Mucosa of descending colon (tissue), 3 donors: ENCODE results near the gene TOMM5. TPM values are rescaled to one million over a fixed set of nuclear protein-coding genes. Genes with fewer than 3 reads are reported as not detected.
A peak's percentile ranks its signal among the peaks of the same experiment; 100 is the strongest.

Source experiments
- ATAC-seq: fragments of 200-7000 bp; cut with Tn5 transposase; one replicate; pipeline ENCODE4 v1.9.1; 2020; ENCODE audit warnings: mild to moderate bottlenecking, moderate library complexity
- DNase-seq, 3 donors: peaks; one replicate each; pipeline ENCODE4 v3.0.0-alpha.2; 2020
- H3K36me3 ChIP-seq: fragments of 200-600 bp; one replicate; pipeline ENCODE4 v1.8.0; 2021; ENCODE audit warnings: low read depth, mild to moderate bottlenecking
- H3K4me1 ChIP-seq: fragments of 200-600 bp; one replicate; pipeline ENCODE4 v1.8.0; 2021; ENCODE audit warnings: low read depth, mild to moderate bottlenecking
- H3K4me3 ChIP-seq: fragments of 200-600 bp; one replicate; pipeline ENCODE4 v1.8.0; 2021; ENCODE audit warnings: mild to moderate bottlenecking
- H3K9me3 ChIP-seq: fragments of 200-600 bp; one replicate; pipeline ENCODE4 v1.8.0; 2021; ENCODE audit warnings: mild to moderate bottlenecking
- intact Hi-C, 2 donors: fragments of 100-400 bp; cut with DNase I in 1 of 2; cut with micrococcal nuclease in 1 of 2; formaldehyde crosslinking; loops; one replicate each; pipeline versions ENCODE4 v1.11.0 to v1.11.1; 2022; cut with DNase I, micrococcal nuclease
- total RNA-seq, 3 donors: library from RNA; stranded (reverse); fragmentation: NEBNext Ultra II Directional in 2 of 3; extraction: Animal tissue kit (Norgen Biotek cat#: 25700) in 2 of 3; gene quantifications; one replicate each; pipeline versions ENCODE4 v1.2.1 to v1.2.4, GENCODE V29; 2021 to 2023
- TF ChIP-seq, protein P1 (sequence below): fragments of 200-600 bp; IDR thresholded peaks from one replicate; pipeline ENCODE4 v1.8.0; 2022; ENCODE audit warnings: antibody characterized with exemption, mild to moderate bottlenecking
- donor health status: DM: no; HTN: no; CAD: no; lungs with moderate emphysema.
- donor health status: DM: no; HTN: no; CAD: no.
- donor health status: DM: no; HTN: yes; CAD: no.

Gene TOMM5
- total RNA-seq, 3 donors from 2014 or later, result 45.6 to 72.9 (median 68.1) TPM

DNA sequence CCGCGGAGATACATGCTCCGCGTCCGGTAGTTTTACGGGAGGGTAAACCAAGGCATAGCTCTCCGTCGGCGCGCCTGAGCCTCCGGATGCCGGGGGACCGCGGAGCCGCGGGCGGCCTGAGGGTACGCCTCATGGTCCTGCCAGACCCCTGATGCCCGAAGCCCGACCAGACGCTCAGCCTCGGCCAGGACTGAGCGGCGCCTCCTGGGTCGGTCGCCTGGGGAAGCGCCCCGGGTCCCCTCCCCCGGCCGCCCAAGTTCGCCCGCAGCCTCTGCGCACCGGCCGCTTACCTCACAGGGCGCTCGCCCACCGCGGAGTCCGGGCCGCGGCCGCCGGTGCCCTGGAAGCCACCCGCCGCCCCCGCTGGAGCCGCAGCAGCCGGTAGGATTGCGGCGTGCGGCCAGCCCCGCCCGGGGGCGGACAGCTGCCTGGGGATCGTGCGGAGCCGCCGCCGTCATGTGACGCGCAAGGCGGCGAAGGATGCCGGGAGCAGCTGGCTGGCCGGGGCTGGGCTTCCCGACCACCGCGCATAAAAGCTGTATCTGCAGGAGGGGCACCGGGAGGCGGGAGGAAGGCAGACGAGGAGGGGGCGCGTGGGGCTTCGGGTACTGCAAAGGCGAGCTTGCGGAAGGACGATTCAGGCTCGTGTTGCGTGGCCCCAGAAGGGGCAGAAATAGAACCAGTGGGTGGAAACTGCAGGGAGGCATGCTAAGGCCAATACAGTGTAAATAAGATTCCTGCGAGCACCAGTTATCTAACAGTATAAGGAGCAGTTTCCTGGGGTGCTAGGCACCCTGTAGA is 16.3 kb downstream of the TOMM5 start, which contains the start of gene FBXO10:
TSS of gene FBXO10 (minus strand) at position 460 of the 801 bp plus-strand sequence. CDS start 34,612 bp downstream, outside the sequence.
- TF ChIP-seq, protein P1, sequence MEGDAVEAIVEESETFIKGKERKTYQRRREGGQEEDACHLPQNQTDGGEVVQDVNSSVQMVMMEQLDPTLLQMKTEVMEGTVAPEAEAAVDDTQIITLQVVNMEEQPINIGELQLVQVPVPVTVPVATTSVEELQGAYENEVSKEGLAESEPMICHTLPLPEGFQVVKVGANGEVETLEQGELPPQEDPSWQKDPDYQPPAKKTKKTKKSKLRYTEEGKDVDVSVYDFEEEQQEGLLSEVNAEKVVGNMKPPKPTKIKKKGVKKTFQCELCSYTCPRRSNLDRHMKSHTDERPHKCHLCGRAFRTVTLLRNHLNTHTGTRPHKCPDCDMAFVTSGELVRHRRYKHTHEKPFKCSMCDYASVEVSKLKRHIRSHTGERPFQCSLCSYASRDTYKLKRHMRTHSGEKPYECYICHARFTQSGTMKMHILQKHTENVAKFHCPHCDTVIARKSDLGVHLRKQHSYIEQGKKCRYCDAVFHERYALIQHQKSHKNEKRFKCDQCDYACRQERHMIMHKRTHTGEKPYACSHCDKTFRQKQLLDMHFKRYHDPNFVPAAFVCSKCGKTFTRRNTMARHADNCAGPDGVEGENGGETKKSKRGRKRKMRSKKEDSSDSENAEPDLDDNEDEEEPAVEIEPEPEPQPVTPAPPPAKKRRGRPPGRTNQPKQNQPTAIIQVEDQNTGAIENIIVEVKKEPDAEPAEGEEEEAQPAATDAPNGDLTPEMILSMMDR, result no peak
- peaks cover 18% of the 10 kb centered on the region for H3K4me1 ChIP-seq

DNA sequence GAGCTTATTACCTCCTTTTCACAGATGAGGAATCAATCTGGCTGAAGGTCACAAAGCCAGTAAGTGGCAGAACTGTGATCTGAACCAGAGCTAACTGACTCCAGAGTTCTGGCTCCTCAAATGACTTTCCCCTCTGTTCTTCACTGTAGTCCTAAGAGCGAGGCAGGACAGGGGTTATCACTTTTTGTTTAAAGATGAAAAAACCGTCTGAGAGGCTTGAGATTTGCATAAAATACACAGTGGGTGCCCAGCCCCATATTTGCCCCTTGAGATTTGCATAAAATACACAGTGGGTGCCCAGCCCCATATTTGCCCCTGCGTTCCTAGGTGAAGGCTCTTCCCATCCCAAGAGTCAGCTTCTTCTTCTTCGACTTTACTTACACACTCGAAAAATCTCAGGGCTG is 16.9 kb downstream of the TOMM5 start:
- TF ChIP-seq, protein P1, result no peak
- intact Hi-C loops, result no loop called here
- ATAC-seq, result peak; percentile 22
- Histone ChIP-seq H3K4me1 (peaks cover 18% of the 10 kb centered on the region), H3K4me3 (peak overlapping the region; percentile 33), H3K9me3 (no peaks in the 10 kb centered on the region), H3K36me3 (no peaks in the 10 kb centered on the region)
- DNase-seq, result peak in 1 of 3 donors; percentile 20

More for the DNA sequence above, 16.3 kb downstream of the TOMM5 start, which contains the start of gene FBXO10:
- DNase-seq (peak; percentile 73 to 77 (median 77)), ATAC-seq (peak; percentile 92)
- intact Hi-C loops, result no loop called here
- Histone ChIP-seq H3K36me3 (no peaks in the 10 kb centered on the region), H3K9me3 (no peaks in the 10 kb centered on the region), H3K4me3 (peak within 1 kb of the TSS; percentile 33)

DNA sequence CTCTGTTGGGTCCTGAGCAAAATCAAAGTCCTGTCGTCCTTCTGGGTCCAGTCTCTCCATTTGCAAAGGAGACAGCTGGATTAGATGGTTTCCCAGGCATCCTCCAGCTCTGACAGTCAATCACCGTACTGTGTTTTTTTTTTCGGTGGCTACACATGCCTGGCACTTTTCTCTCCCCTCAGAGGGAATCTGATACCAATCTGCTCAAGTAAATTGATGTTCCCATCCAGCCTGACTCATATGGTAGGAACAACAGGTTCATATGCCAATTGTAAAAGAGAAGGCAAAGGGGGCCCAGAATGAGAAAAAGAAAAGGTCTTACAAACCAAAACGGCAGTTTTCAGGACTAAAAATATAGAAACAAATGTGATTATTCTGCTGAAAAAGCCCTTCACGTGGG is 17.4 kb downstream of the TOMM5 start:
- H3K4me1 ChIP-seq, result peaks cover 18% of the 10 kb centered on the region
- H3K36me3 ChIP-seq, result no peaks in the 10 kb centered on the region
- DNase-seq (no peak), ATAC-seq (no peak)
- intact Hi-C loops, result no loop called here
- H3K9me3 ChIP-seq, result no peaks in the 10 kb centered on the region
- H3K4me3 ChIP-seq, result no peak overlapping the region
- TF ChIP-seq, protein P1, result no peak

DNA sequence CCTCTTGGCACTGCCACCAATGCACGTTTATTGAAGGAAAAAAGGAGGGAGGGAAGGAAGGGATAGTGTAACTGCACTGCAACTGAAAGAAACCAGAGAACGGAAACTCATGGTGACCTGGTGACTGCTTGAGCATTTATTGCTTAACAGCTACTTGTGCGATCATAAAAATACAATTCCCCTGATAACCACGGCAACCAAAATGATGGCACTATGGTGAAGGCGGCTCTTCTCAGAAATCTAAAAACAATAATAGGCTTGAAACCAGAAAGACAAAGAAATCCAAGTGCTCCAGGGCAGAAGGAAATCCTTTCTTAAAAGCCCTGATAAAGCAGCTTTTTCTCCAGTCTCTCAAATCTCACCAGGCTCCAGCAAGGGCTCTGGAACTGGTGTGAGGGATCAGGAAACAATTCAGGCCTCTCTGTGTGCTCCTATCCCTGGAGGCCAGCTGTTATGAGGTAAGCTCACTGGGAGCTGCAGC is 18.1 kb downstream of the TOMM5 start:
- peaks cover 18% of the 10 kb centered on the region for H3K4me1 ChIP-seq
- ATAC-seq (peak; percentile 61), DNase-seq (no peak)
- TF ChIP-seq, protein P1, result no peak
- no peaks in the 10 kb centered on the region for H3K9me3 ChIP-seq
- intact Hi-C loops, result no loop called here
- H3K4me3 ChIP-seq, result no peak overlapping the region
- H3K36me3 ChIP-seq, result no peaks in the 10 kb centered on the region

DNA sequence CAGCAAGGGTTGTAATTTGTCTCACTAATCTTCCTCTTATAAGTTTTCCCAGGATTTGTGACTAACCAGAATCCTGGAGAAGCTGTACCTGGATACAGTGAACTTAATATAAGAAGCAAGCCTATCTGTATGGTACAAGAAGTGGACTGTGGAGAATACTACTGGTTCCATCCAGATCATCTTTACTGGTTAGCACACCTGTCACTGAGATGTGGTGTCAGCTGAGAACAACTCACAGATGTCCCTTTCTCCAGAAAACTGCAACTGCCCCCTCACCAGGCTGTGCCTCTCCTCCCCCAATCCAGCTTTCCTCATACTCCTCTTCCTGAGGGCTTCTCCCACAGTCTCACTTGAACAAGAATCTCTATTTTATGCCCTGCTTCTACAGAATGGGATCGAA is 21.1 kb downstream of the TOMM5 start:
- intact Hi-C loops, result no loop called here
- no peak for DNase-seq

More for the DNA sequence above, 21.1 kb downstream of the TOMM5 start:
- peaks cover 14% of the 10 kb centered on the region for H3K4me1 ChIP-seq
- H3K4me3 ChIP-seq, result no peak overlapping the region
- ATAC-seq, result no peak
- no peaks in the 10 kb centered on the region for H3K36me3 ChIP-seq
- no peaks in the 10 kb centered on the region for H3K9me3 ChIP-seq
- TF ChIP-seq, protein P1, result no peak
